ENCODE measurements around the gene ZSWIM7.

DNA sequence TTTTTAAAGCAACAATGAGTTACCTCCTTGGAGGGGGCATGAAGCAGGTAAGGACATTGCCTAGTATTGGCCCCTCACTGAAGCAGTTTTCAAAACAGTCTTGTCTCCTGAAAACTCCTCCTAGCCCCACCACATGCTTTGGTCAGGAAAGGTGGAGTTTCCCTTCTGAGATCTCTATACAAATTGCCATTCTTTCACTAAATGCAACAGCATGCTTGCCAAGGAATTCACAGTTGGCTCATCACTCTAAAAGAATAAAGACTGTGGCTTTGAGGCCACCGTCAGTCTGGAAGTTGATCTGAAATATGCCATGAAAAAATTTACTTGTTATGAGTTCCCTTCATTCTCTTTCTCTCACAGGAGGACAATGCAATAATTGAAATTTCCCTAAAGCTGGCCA is 4.3 kb upstream of the ZSWIM7 start:
- no peak for TF ChIP-seq SMAD4 (CRISPR knock-in tag; IDR thresholded peaks at IDR 0.05)
- no peak for TF ChIP-seq NFATC4 (CRISPR knock-in tag; IDR thresholded peaks at IDR 0.05)
- TF ChIP-seq, protein P1, sequence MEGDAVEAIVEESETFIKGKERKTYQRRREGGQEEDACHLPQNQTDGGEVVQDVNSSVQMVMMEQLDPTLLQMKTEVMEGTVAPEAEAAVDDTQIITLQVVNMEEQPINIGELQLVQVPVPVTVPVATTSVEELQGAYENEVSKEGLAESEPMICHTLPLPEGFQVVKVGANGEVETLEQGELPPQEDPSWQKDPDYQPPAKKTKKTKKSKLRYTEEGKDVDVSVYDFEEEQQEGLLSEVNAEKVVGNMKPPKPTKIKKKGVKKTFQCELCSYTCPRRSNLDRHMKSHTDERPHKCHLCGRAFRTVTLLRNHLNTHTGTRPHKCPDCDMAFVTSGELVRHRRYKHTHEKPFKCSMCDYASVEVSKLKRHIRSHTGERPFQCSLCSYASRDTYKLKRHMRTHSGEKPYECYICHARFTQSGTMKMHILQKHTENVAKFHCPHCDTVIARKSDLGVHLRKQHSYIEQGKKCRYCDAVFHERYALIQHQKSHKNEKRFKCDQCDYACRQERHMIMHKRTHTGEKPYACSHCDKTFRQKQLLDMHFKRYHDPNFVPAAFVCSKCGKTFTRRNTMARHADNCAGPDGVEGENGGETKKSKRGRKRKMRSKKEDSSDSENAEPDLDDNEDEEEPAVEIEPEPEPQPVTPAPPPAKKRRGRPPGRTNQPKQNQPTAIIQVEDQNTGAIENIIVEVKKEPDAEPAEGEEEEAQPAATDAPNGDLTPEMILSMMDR (IDR thresholded peaks at IDR 0.05) = no peak
- TF ChIP-seq SP1 (CRISPR knock-in tag; conservative IDR thresholded peaks at IDR 0.05) = no peak
- no peak for TF ChIP-seq ATF1 (CRISPR knock-in tag; IDR thresholded peaks at IDR 0.05)

All from WTC11 (cell line).